ENCODE data around the gene TMEM41B.
"Not testable (repeated sequence)": the region's sequence is repeated elsewhere in the genome, so short reads cannot be mapped to it uniquely, and the experiment has no call there.

DNA sequence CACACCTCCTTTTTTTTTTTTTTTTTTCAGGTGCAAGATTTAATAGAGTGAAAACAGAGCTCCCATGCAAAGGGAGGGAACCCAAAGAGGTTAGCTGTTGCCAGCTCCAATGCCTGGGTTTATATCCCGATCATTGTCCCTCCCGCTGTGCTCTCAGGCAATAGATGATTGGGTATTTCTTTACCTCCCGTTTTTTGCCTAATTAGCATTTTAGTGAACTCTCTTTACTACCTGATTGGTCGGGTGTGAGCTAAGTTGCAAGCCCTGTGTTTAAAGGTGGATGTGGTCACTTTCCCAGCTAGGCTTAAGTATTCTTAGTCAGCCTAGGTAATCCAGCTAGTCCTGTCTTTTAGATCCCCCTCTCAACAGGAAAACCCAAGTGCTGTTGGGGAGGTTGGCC lies 33.4 kb upstream of the TMEM41B start:
- not testable (repeated sequence) for TF ChIP-seq EZH2 (IDR thresholded peaks at IDR 0.05; ENCODE audit: low read length); CTCF (optimal IDR thresholded peaks at IDR 0.05 in 1 of 3, IDR thresholded peaks at IDR 0.05 in 1 of 3, conservative IDR thresholded peaks at IDR 0.05 in 1 of 3; ENCODE audit: extremely low read depth in 1 of 3, insufficient read depth in 2 of 3, low read length in 3 of 3)

All from keratinocyte (primary cell).